H9 (cell line): Measurements from ENCODE around the gene TRIM54. TPM values are rescaled to one million over a fixed set of nuclear protein-coding genes. Genes with fewer than 3 reads are reported as not detected.

Experiments
- DNase-seq: peaks from one replicate; pipeline ENCODE4 v3.0.0-alpha.2; 2017
- H2AFZ ChIP-seq: one replicate; pipeline ENCODE4 v1.6.1; 2013; ENCODE audit warnings: mild to moderate bottlenecking, low read length, control low read depth, moderate library complexity
- H2AK5ac ChIP-seq: 2 replicates; pipeline ENCODE4 v1.6.1; 2013; ENCODE audit warnings: low read length, control low read depth, mixed read lengths; ENCODE audit not compliant: insufficient read length
- H2BK120ac ChIP-seq: one replicate; pipeline ENCODE4 v1.6.1; 2013; ENCODE audit warnings: low read depth, mild to moderate bottlenecking, low read length, control low read depth, inconsistent platforms; ENCODE audit not compliant: poor library complexity, severe bottlenecking
- H2BK12ac ChIP-seq: 2 replicates; pipeline ENCODE4 v1.6.1; 2013; ENCODE audit warnings: low read length, control low read depth, mixed read lengths, low read depth; ENCODE audit not compliant: insufficient read length
- H2BK15ac ChIP-seq: 2 replicates; pipeline ENCODE4 v1.6.1; 2013; ENCODE audit warnings: low read depth, low read length, control low read depth
- H2BK20ac ChIP-seq: one replicate; pipeline ENCODE4 v1.6.1; 2013; ENCODE audit warnings: low read depth, mild to moderate bottlenecking, low read length, control low read depth, inconsistent platforms; ENCODE audit not compliant: poor library complexity, severe bottlenecking
- H2BK5ac ChIP-seq: 2 replicates; pipeline ENCODE4 v1.6.1; 2013; ENCODE audit warnings: low read length, control low read depth, mixed read lengths; ENCODE audit not compliant: insufficient read length
- H3K14ac ChIP-seq: 2 replicates; pipeline ENCODE4 v1.6.1; 2013; ENCODE audit warnings: low read length, control low read depth; ENCODE audit not compliant: insufficient read depth
- H3K18ac ChIP-seq: 2 replicates; pipeline ENCODE4 v1.6.1; 2013; ENCODE audit warnings: low read depth, mild to moderate bottlenecking, mixed read lengths, low read length, control low read depth; ENCODE audit not compliant: insufficient read length
- H3K23ac ChIP-seq: 2 replicates; pipeline ENCODE4 v1.6.1; 2013; ENCODE audit warnings: low read length, control low read depth, mixed read lengths, low read depth; ENCODE audit not compliant: insufficient read length
- H3K23me2 ChIP-seq: 2 replicates; pipeline ENCODE4 v1.6.1; 2013; ENCODE audit warnings: low read depth, mild to moderate bottlenecking, mixed read lengths, low read length, control low read depth; ENCODE audit not compliant: insufficient read length, poor library complexity, severe bottlenecking
- H3K27ac ChIP-seq: 2 replicates; pipeline ENCODE4 v1.5.1; 2013; ENCODE audit warnings: low read length, control low read depth, mixed read lengths, low read depth; ENCODE audit not compliant: insufficient read length
- H3K27me3 ChIP-seq: 2 replicates; pipeline ENCODE4 v1.6.1; 2013; ENCODE audit warnings: low read length, control low read depth, inconsistent platforms; ENCODE audit not compliant: insufficient read depth
- H3K4ac ChIP-seq: 2 replicates; pipeline ENCODE4 v1.6.1; 2013; ENCODE audit warnings: low read depth, mild to moderate bottlenecking, control low read depth, inconsistent platforms, low read length, moderate library complexity
- H3K4me1 ChIP-seq: 2 replicates; pipeline ENCODE4 v1.6.1; 2013; ENCODE audit warnings: low read length, control low read depth, inconsistent platforms; ENCODE audit not compliant: insufficient read depth
- H3K4me2 ChIP-seq: 2 replicates; pipeline ENCODE4 v1.6.1; 2013; ENCODE audit warnings: low read length, control low read depth, mixed read lengths; ENCODE audit not compliant: insufficient read length, insufficient read depth
- H3K56ac ChIP-seq: 2 replicates; pipeline ENCODE4 v1.6.1; 2013; ENCODE audit warnings: low read depth, mild to moderate bottlenecking, mixed read lengths, low read length, control low read depth; ENCODE audit not compliant: insufficient read length
- H3K79me1 ChIP-seq: 2 replicates; pipeline ENCODE4 v1.6.1; 2013; ENCODE audit warnings: low read depth, mild to moderate bottlenecking, moderate library complexity, low read length, control low read depth, inconsistent platforms; ENCODE audit not compliant: insufficient read depth, poor library complexity, severe bottlenecking
- H3K79me2 ChIP-seq: 2 replicates; pipeline ENCODE4 v1.6.1; 2013; ENCODE audit warnings: low read length, control low read depth, inconsistent platforms; ENCODE audit not compliant: insufficient read depth
- H3K9ac ChIP-seq: 2 replicates; pipeline ENCODE4 v1.6.1; 2013; ENCODE audit warnings: low read length, control low read depth, mixed read lengths; ENCODE audit not compliant: insufficient read length; ENCODE audit errors: extremely low read depth
- H3K9me3 ChIP-seq: one replicate; pipeline ENCODE4 v1.6.1; 2013; ENCODE audit warnings: low read depth, low read length, inconsistent platforms; ENCODE audit not compliant: control insufficient read depth
- H3T11ph ChIP-seq: one replicate; pipeline ENCODE4 v1.6.1; 2013; ENCODE audit warnings: mild to moderate bottlenecking, low read length, control low read depth, inconsistent platforms
- H4K20me1 ChIP-seq: one replicate; pipeline ENCODE4 v1.6.1; 2013; ENCODE audit not compliant: control insufficient read depth, insufficient read length, insufficient read depth
- H4K5ac ChIP-seq: 2 replicates; pipeline ENCODE4 v1.6.1; 2013; ENCODE audit warnings: low read depth, mild to moderate bottlenecking, mixed read lengths, low read length, control low read depth; ENCODE audit not compliant: insufficient read length
- H4K8ac ChIP-seq: replicated peaks from 2 replicates; pipeline ENCODE4 v1.6.1; 2013; ENCODE audit warnings: low read length, control low read depth, mixed read lengths, low read depth; ENCODE audit not compliant: insufficient read length
- H4K91ac ChIP-seq: 2 replicates; pipeline ENCODE4 v1.6.1; 2013; ENCODE audit warnings: low read depth, mild to moderate bottlenecking, moderate library complexity, mixed read lengths, low read length, control low read depth; ENCODE audit not compliant: insufficient read length
- H3K27ac Mint-ChIP-seq, 3 experiments: 2 replicates in 2 of 3; 3 replicates in 1 of 3; pipeline ENCODE4 v1.8.0; 2020 to 2021; ENCODE audit warnings: mixed read lengths in 3 of 3, mild to moderate bottlenecking in 1 of 3, moderate library complexity in 1 of 3
- H3K27me3 Mint-ChIP-seq: 2 replicates; pipeline ENCODE4 v1.8.0; 2021; ENCODE audit warnings: low read depth, mild to moderate bottlenecking, moderate library complexity, mixed read lengths
- H3K36me3 Mint-ChIP-seq, 3 experiments: 2 replicates in 2 of 3; 3 replicates in 1 of 3; pipeline ENCODE4 v1.8.0; 2020 to 2021; ENCODE audit warnings: low read depth in 3 of 3, mixed read lengths in 3 of 3; ENCODE audit not compliant: insufficient read depth in 1 of 3
- H3K4me1 Mint-ChIP-seq, 2 experiments: 2 replicates each; pipeline ENCODE4 v1.8.0; 2020; ENCODE audit warnings: mixed read lengths in 2 of 2
- H3K4me3 Mint-ChIP-seq, 2 experiments: 2 replicates in 1 of 2; 3 replicates in 1 of 2; pipeline ENCODE4 v1.8.0; 2020 to 2021; ENCODE audit warnings: mild to moderate bottlenecking in 2 of 2, mixed read lengths in 2 of 2, moderate library complexity in 1 of 2
- H3K9me3 Mint-ChIP-seq, 2 experiments: 2 replicates in 1 of 2; 3 replicates in 1 of 2; pipeline ENCODE4 v1.8.0; 2020; ENCODE audit warnings: mild to moderate bottlenecking in 2 of 2, mixed read lengths in 2 of 2, moderate library complexity in 1 of 2
- CTCF ChIP-seq: fragments of 200-600 bp; sonication (generic); conservative IDR thresholded peaks from 3 replicates; pipeline ENCODE4 v1.8.0; 2021; ENCODE audit warnings: antibody characterized with exemption, mild to moderate bottlenecking
- WGBS: extraction: QIAGEN DNeasy Blood & Tissue Kit; methylation state at CpG from one replicate; pipeline ENCODE4 v1.1.7; 2013; ENCODE audit warnings: missing lambda C conversion rate, low lambda C conversion rate, mixed read lengths; ENCODE audit not compliant: insufficient read length; ENCODE audit errors: extremely low coverage; 5-methylcytosine and 5-hydroxymethylcytosine counted together
- total RNA-seq: library from RNA; stranded (reverse); gene quantifications from 2 replicates; pipeline ENCODE4 v1.2.1, GENCODE V29; 2021

Gene TRIM54
- total RNA-seq, 1 experiment from 2014 or later, result 5.0 TPM

GRCh38 chr2:27320958-27321543, 38.8 kb downstream of the TRIM54 start:
- peaks cover 0 to 2% of the 10 kb centered on the region in 2 experiments; a peak in 2 of 5 replicates for H3K9me3 Mint-ChIP-seq
- Histone ChIP-seq H3K18ac (no peak overlapping the region), H4K8ac (no peak overlapping the region), H3K23me2 (peaks cover 10% of the 10 kb centered on the region), H2AK5ac (no peak overlapping the region), H2BK20ac (no peak overlapping the region), H2BK12ac (no peak overlapping the region), H3K4me2 (no peak overlapping the region), H2BK15ac (no peak overlapping the region), H3K9ac (no peak overlapping the region), H3K4ac (no peak overlapping the region), H4K20me1 (no peaks in the 10 kb centered on the region), H3K4me1 (peaks cover 6% of the 10 kb centered on the region; the same call in 1 of the 2 replicates), H3K79me2 (no peaks in the 10 kb centered on the region), H3K23ac (no peak overlapping the region), H3K56ac (no peak overlapping the region), H4K5ac (no peak overlapping the region), H3K27ac (no peak overlapping the region), H4K91ac (no peak overlapping the region), H3T11ph (no peak overlapping the region), H2BK5ac (no peak overlapping the region), H3K79me1 (no peaks in the 10 kb centered on the region), H2AFZ (no peak overlapping the region), H3K27me3 (no peaks in the 10 kb centered on the region), H3K14ac (no peak overlapping the region), H3K9me3 (no peaks in the 10 kb centered on the region), H2BK120ac (no peak overlapping the region)
- peak overlapping the region; percentile 59 to 87; a peak in 4 of 5 replicates for H3K4me3 Mint-ChIP-seq
- H3K4me1 Mint-ChIP-seq, result peaks cover 19 to 25% of the 10 kb centered on the region in 2 experiments
- peak; percentile 84 for DNase-seq
- peak overlapping the region in 2 of 3 experiments; percentile 63 to 85; a peak in 4 of 7 replicates for H3K27ac Mint-ChIP-seq
- peaks cover 0 to 8% (median 6%) of the 10 kb centered on the region in 3 experiments; a peak in 5 of 7 replicates for H3K36me3 Mint-ChIP-seq
- no CpG with 5 or more reads among the region's 8 CpGs for WGBS
- peak; percentile 64 for TF ChIP-seq CTCF
- no peaks in the 10 kb centered on the region for H3K27me3 Mint-ChIP-seq
